Neural progenitor cell (in vitro differentiated cells): ENCODE data around the gene LASP1NB.

Experiments used
- EZH2 ChIP-seq: fragments of 200-600 bp; sonication (generic); IDR thresholded peaks from 2 replicates; pipeline ENCODE4 v1.6.1; 2017; ENCODE audit warnings: antibody characterized with exemption, mild to moderate bottlenecking, moderate library complexity
- TF ChIP-seq, protein P1 (sequence below): fragments of 200-600 bp; sonication (generic); IDR thresholded peaks from 2 replicates; pipeline ENCODE4 v1.5.1; 2017; ENCODE audit warnings: antibody characterized with exemption, mild to moderate bottlenecking

DNA sequence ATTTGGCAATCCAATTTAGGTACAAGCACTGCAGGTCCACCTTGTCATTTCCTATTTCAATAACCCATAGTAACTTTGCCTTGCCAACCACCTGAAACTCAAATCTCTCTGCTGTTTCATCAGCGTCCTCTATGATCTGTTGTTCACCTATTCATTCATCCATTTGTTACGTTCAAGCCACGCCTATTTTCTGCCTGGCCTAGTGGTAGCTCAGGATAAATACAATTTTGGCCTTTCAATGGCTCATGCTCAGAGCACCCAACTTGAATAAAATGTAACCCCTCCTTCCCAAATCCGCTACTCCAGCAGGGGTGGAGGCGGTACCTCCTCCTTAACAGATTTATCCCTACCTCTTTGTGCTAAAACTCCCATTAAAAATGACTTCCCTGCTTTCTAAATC lies 45.4 kb downstream of the LASP1NB start:
- TF ChIP-seq, protein P1, sequence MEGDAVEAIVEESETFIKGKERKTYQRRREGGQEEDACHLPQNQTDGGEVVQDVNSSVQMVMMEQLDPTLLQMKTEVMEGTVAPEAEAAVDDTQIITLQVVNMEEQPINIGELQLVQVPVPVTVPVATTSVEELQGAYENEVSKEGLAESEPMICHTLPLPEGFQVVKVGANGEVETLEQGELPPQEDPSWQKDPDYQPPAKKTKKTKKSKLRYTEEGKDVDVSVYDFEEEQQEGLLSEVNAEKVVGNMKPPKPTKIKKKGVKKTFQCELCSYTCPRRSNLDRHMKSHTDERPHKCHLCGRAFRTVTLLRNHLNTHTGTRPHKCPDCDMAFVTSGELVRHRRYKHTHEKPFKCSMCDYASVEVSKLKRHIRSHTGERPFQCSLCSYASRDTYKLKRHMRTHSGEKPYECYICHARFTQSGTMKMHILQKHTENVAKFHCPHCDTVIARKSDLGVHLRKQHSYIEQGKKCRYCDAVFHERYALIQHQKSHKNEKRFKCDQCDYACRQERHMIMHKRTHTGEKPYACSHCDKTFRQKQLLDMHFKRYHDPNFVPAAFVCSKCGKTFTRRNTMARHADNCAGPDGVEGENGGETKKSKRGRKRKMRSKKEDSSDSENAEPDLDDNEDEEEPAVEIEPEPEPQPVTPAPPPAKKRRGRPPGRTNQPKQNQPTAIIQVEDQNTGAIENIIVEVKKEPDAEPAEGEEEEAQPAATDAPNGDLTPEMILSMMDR = no peak
- TF ChIP-seq EZH2 = no peak
